HG03095 (cell line): ENCODE measurements around the gene APLNR.
"Not testable (repeated sequence)": the region's sequence is repeated elsewhere in the genome, so short reads cannot be mapped to it uniquely, and the experiment has no call there.

Experiments used
- ATAC-seq: cut with Tn5 transposase; IDR thresholded peaks from one replicate; pipeline ENCODE4 v1.9.1; 2021; ENCODE audit warnings: moderate library complexity; ENCODE audit not compliant: unreplicated experiment

The APLNR gene

GRCh38 chr11:57237204-57237681 is at the start of gene APLNR:
Gene APLNR, minus strand, starts transcription at chr11:57237250. Its CDS starts 246 bp downstream, at chr11:57237004.
- no peak for ATAC-seq

- ATAC-seq: no peak
Measured at GRCh38 chr11:57283231-57283990, 46.4 kb upstream of the APLNR start.

- not testable (repeated sequence) for ATAC-seq
Measured at GRCh38 chr11:57281546-57281945, 44.5 kb upstream of the APLNR start.

- ATAC-seq: no peak
Measured at GRCh38 chr11:57279116-57279515, 42.1 kb upstream of the APLNR start.

- no peak for ATAC-seq
Measured at GRCh38 chr11:57278721-57279095, 41.7 kb upstream of the APLNR start.

GRCh38 chr11:57277845-57278720 is 41.0 kb upstream of the APLNR start:
- peak; percentile 83 for ATAC-seq

GRCh38 chr11:57276971-57277675 is 40.1 kb upstream of the APLNR start:
- no peak for ATAC-seq

- no peak for ATAC-seq
Measured at GRCh38 chr11:57276169-57276970, 39.3 kb upstream of the APLNR start.

- no peak for ATAC-seq
Measured at GRCh38 chr11:57275582-57275981, 38.5 kb upstream of the APLNR start.

GRCh38 chr11:57274904-57275498 is 38.0 kb upstream of the APLNR start:
- no peak for ATAC-seq

GRCh38 chr11:57273448-57274058 is 36.5 kb upstream of the APLNR start:
- ATAC-seq: no peak

GRCh38 chr11:57269571-57270021 is 32.5 kb upstream of the APLNR start:
- no peak for ATAC-seq

- no peak for ATAC-seq
Measured at GRCh38 chr11:57266157-57266556, 29.1 kb upstream of the APLNR start.

- no peak for ATAC-seq
Measured at GRCh38 chr11:57263351-57263750, 26.3 kb upstream of the APLNR start.

- no peak for ATAC-seq
Measured at GRCh38 chr11:57262157-57262556, 25.1 kb upstream of the APLNR start.

- ATAC-seq: no peak
Measured at GRCh38 chr11:57260937-57261783, 24.1 kb upstream of the APLNR start.

- no peak for ATAC-seq
Measured at GRCh38 chr11:57256119-57256518, 19.1 kb upstream of the APLNR start.

- no peak for ATAC-seq
Measured at GRCh38 chr11:57255618-57256017, 18.6 kb upstream of the APLNR start.

GRCh38 chr11:57254631-57255030 is 17.6 kb upstream of the APLNR start:
- ATAC-seq: no peak
